Measurements from ENCODE around the gene SPI1. TPM values are rescaled to one million over a fixed set of nuclear protein-coding genes. Genes with fewer than 3 reads are reported as not detected.
A peak's percentile ranks its signal among the peaks of the same experiment; 100 is the strongest.

The SPI1 gene
- total and polyA plus RNA-seq, 8 donors, result 1.0 to 24.2 (median 5.6) TPM

DNA sequence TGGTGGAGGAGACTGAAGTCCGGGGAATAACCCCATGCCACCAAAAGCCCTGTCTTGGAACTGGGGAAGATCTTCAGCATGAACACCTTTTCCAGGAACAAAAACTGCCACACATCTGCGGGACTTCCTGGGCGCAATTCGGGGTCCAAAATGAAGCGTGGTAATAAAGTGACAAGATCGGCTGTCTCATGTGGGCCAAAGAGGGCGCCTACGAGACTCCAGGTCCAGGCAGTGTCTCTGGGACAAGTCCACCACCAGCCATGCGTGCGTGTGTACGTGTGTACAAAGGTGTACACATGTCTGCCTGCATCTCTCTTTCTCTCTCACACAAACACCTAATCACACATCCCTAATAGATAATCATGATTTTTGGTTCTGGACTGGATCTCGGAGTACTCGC, 16.9 kb downstream of the SPI1 start:
- TF ChIP-seq, protein P1, sequence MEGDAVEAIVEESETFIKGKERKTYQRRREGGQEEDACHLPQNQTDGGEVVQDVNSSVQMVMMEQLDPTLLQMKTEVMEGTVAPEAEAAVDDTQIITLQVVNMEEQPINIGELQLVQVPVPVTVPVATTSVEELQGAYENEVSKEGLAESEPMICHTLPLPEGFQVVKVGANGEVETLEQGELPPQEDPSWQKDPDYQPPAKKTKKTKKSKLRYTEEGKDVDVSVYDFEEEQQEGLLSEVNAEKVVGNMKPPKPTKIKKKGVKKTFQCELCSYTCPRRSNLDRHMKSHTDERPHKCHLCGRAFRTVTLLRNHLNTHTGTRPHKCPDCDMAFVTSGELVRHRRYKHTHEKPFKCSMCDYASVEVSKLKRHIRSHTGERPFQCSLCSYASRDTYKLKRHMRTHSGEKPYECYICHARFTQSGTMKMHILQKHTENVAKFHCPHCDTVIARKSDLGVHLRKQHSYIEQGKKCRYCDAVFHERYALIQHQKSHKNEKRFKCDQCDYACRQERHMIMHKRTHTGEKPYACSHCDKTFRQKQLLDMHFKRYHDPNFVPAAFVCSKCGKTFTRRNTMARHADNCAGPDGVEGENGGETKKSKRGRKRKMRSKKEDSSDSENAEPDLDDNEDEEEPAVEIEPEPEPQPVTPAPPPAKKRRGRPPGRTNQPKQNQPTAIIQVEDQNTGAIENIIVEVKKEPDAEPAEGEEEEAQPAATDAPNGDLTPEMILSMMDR (IDR thresholded peaks at IDR 0.05), result no peak
- Histone ChIP-seq H3K4me1 (no peaks in the 10 kb centered on the region), H3K4me3 (no peak overlapping the region), H3K36me3 (no peaks in the 10 kb centered on the region), H3K27me3 (no peaks in the 10 kb centered on the region), H3K9me3 (no peaks in the 10 kb centered on the region), H3K27ac (no peak overlapping the region)
- DNase-seq (no peak), FAIRE-seq (no peak), ATAC-seq (no peak)
- 81 to 86% methylated on average over 13 of the region's 13 CpGs for WGBS, 2 donors
- intact Hi-C loops (cut with DNase I), result no loop called here

- TF ChIP-seq, protein P1 (IDR thresholded peaks at IDR 0.05), result no peak
- Histone ChIP-seq H3K27ac (no peak overlapping the region), H3K9me3 (no peaks in the 10 kb centered on the region), H3K27me3 (no peaks in the 10 kb centered on the region), H3K4me1 (no peaks in the 10 kb centered on the region), H3K36me3 (no peaks in the 10 kb centered on the region), H3K4me3 (no peak overlapping the region)
- DNase-seq, result no peak
- ATAC-seq, result no peak
- WGBS, 2 donors, result 87 to 94% methylated on average over 15 of the region's 15 CpGs
- FAIRE-seq, result no peak
- intact Hi-C loops (cut with DNase I), result no loop called here
Observed at GRCh38 chr11:47360341-47360740, 18.0 kb downstream of the SPI1 start.

DNA sequence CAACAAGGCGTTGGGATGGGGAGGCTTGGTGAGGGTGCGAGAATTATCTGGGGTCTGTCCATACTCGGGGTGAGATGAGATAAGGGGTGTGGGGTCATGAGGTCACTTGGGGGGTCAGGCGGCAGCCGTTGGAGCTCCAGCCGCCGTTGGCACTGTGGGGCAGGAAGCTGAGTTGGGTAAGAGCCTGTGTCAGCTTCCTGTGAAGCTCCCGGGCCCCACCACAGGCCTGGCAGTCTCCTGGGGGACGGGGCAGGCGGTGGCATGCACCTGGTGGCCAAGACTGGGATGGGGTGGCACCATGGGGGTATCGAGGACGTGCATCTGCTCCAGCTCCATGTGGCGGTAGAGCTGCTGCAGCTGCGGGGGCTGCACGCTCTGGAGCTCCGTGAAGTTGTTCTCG, 18.8 kb downstream of the SPI1 start:
- no peaks in the 10 kb centered on the region for H3K9me3 ChIP-seq
- FAIRE-seq (no peak), DNase-seq (no peak), ATAC-seq (no peak)
- intact Hi-C loops (cut with DNase I), result loop anchor here in 1 of 3 donors (10.0 kb wide), 1 partner anchor 185 kb away; the partner anchor contains the start of gene ARFGAP2
- 76 to 87% methylated on average over 16 to 17 of the region's 17 CpGs for WGBS, 2 donors
- no peaks in the 10 kb centered on the region for H3K4me1 ChIP-seq
- no peak overlapping the region for H3K27ac ChIP-seq
- no peaks in the 10 kb centered on the region for H3K27me3 ChIP-seq
- no peak overlapping the region for H3K4me3 ChIP-seq
- no peaks in the 10 kb centered on the region for H3K36me3 ChIP-seq
- TF ChIP-seq, protein P1 (IDR thresholded peaks at IDR 0.05), result no peak

- Histone ChIP-seq H3K27ac (no peak overlapping the region), H3K9me3 (no peaks in the 10 kb centered on the region), H3K4me1 (no peaks in the 10 kb centered on the region), H3K27me3 (no peaks in the 10 kb centered on the region), H3K36me3 (no peaks in the 10 kb centered on the region), H3K4me3 (no peak overlapping the region)
- DNase-seq (no peak), ATAC-seq (no peak), FAIRE-seq (no peak)
- TF ChIP-seq, protein P1 (IDR thresholded peaks at IDR 0.05), result no peak
- intact Hi-C loops (cut with DNase I), result loop anchor here in 1 of 3 donors (10.0 kb wide), 1 partner anchor 184 kb away; the partner anchor contains the start of gene ARFGAP2
- 75 to 77% methylated on average over 7 of the region's 7 CpGs for WGBS, 2 donors
Observed at GRCh38 chr11:47359162-47359561, 19.2 kb downstream of the SPI1 start.

GRCh38 chr11:47358731-47359051, 19.7 kb downstream of the SPI1 start:
- intact Hi-C loops (cut with DNase I), result loop anchor here in 1 of 3 donors (10.0 kb wide), 1 partner anchor 184 kb away; the partner anchor contains the start of gene ARFGAP2
- Histone ChIP-seq H3K9me3 (no peaks in the 10 kb centered on the region), H3K27me3 (no peaks in the 10 kb centered on the region), H3K36me3 (no peaks in the 10 kb centered on the region), H3K27ac (no peak overlapping the region), H3K4me1 (no peaks in the 10 kb centered on the region), H3K4me3 (no peak overlapping the region)
- 63 to 72% methylated on average over 14 of the region's 14 CpGs for WGBS, 2 donors
- DNase-seq (peak in 1 of 6 donors; percentile 71), ATAC-seq (no peak), FAIRE-seq (no peak)
- TF ChIP-seq, protein P1 (IDR thresholded peaks at IDR 0.05), result no peak
